H1 (cell line): ENCODE data around the gene DLG4. TPM values are rescaled to one million over a fixed set of nuclear protein-coding genes. Genes with fewer than 3 reads are reported as not detected.

ENCODE experiments used
- ATF3 ChIP-seq: IDR thresholded peaks from 2 replicates; pipeline ENCODE4 v1.6.1; 2011; ENCODE audit warnings: low read depth, mild to moderate bottlenecking, low read length; ENCODE audit not compliant: insufficient read depth
- EGR1 ChIP-seq: IDR thresholded peaks from 2 replicates; pipeline ENCODE4 v1.6.1; 2011; ENCODE audit warnings: low read depth, low read length, borderline replicate concordance
- GTF2F1 ChIP-seq: IDR thresholded peaks from 2 replicates; pipeline ENCODE4 v1.6.1; 2012; ENCODE audit warnings: low read depth, low read length, improper control_type of control experiment, borderline replicate concordance
- PHF8 ChIP-seq: fragments of 200-600 bp; sonication (generic); conservative IDR thresholded peaks from 2 replicates; pipeline ENCODE4 v1.7.1; 2012; ENCODE audit warnings: low read depth, mild to moderate bottlenecking, inconsistent platforms, low read length, moderate library complexity
- SIX5 ChIP-seq: IDR thresholded peaks from 2 replicates; pipeline ENCODE4 v1.6.1; 2011; ENCODE audit warnings: mild to moderate bottlenecking, low read depth, low read length
- SP1 ChIP-seq: IDR thresholded peaks from 2 replicates; pipeline ENCODE4 v1.6.1; 2011; ENCODE audit warnings: low read depth, low read length
- TAF7 ChIP-seq: optimal IDR thresholded peaks from 2 replicates; pipeline ENCODE3; 2011; ENCODE audit warnings: low read depth, mild to moderate bottlenecking, inconsistent platforms, low read length, moderate library complexity, borderline replicate concordance
- USF2 ChIP-seq: IDR thresholded peaks from 2 replicates; pipeline ENCODE4 v1.6.1; 2011; ENCODE audit warnings: low read length, improper control_type of control experiment
- polyA plus RNA-seq, 7 experiments: library from polyadenylated mRNA; depleted of rRNA in 3 of 7; stranded (reverse) in 5 of 7; unstranded in 2 of 7; fragments of >200 nt in 5 of 7; fragments of 200-250 nt in 2 of 7; gene quantifications; 1 replicate in 5 of 7; 2 replicates in 1 of 7; 4 replicates in 1 of 7; pipeline versions ENCODE4 v1.2.1 to v1.2.3, GENCODE V29; 2011 to 2013; ENCODE audit warnings: missing spikeins in 2 of 7, mixed read lengths in 2 of 7
- total RNA-seq: library from RNA; stranded (reverse); fragmentation: NEBNext Ultra II Directional; extraction: Animal tissue kit (Norgen Biotek cat#: 25700); gene quantifications from 2 replicates; pipeline ENCODE4 v1.2.1, GENCODE V29; 2021

DLG4 gene
- total and polyA plus RNA-seq, 2 of the 8 experiments (the other 6 are each of a cell fraction or from before 2014, with no cell fraction given), result 18.9 to 45.9 TPM

- no peak for TF ChIP-seq EGR1
- no peak for TF ChIP-seq GTF2F1
- TF ChIP-seq SIX5, result no peak
- TF ChIP-seq SP1, result no peak
- no peak for TF ChIP-seq PHF8
- no peak for TF ChIP-seq USF2
- TF ChIP-seq TAF7, result no peak
- no peak for TF ChIP-seq ATF3
- TF ChIP-seq, all 59 proteins: peak for 0
Measured at GRCh38 chr17:7235693-7236665, 16.3 kb upstream of the DLG4 start (continued).
